ENCODE results near the gene MAST1. TPM values are rescaled to one million over a fixed set of nuclear protein-coding genes. Genes with fewer than 3 reads are reported as not detected.
"Not testable (repeated sequence)": the region's sequence is repeated elsewhere in the genome, so short reads cannot be mapped to it uniquely, and the experiment has no call there.

MAST1 gene
- total RNA-seq, 2 donors from 2014 or later = 0.29 to 0.37 TPM

DNA sequence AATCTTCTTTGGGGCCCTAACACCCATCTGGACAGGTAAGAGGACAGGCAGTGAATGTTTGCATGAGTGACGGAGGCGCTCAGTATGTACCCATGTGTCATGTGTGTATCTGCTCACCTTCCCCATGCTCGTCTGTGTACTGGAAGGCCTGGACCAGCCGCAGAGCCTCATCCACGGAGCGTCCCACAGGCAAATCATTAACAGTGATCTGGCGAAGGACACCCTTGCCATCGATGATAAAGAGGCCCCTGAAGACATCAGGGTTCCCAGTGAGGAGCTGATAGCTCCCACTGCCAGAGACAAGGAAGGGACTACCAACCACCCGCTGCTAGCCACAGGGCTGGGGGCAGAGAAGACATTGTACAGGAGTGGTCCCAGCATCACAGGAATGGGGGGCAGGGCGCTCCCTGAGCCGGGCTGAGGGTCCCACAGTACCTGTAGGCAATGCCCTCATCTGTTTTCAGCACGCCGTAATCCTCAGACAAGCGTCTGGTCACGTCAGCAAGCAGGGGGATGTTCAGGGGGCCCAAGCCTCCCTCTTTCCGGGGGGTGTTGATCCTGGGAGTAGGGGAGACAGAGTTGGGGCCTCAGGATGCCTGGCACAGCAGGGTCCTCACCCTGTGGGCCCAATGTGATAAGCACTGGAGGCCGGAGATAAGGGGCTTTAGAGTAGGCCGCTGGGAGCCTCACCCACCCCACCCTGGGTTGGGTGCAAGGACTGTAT, 38.4 kb upstream of the MAST1 start:
- DNase-seq (no peak), ATAC-seq (no peak)
- intact Hi-C loops (cut with DNase I) = loop anchor here (5.0 kb wide), 1 partner anchor 33 kb away; no protein-coding TSS in a partner anchor

DNA sequence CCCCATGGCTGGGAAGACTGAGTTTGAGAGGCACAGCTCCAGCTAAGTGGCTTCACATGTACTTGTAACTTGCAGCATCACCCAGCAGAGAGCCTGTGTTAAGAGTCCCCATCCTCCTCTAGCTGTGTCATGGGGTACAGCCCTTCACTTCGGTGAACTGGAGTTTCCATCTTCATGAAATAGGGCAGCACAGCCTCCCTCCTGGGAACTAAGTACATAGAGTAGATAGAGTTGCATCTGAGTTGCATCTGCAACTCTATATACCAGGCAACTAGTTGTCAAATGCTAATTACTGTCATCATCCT, 37.9 kb upstream of the MAST1 start:
- intact Hi-C loops (cut with DNase I) = loop anchor here (5.0 kb wide), 1 partner anchor 33 kb away; no protein-coding TSS in a partner anchor
- DNase-seq (no peak), ATAC-seq (no peak)

DNA sequence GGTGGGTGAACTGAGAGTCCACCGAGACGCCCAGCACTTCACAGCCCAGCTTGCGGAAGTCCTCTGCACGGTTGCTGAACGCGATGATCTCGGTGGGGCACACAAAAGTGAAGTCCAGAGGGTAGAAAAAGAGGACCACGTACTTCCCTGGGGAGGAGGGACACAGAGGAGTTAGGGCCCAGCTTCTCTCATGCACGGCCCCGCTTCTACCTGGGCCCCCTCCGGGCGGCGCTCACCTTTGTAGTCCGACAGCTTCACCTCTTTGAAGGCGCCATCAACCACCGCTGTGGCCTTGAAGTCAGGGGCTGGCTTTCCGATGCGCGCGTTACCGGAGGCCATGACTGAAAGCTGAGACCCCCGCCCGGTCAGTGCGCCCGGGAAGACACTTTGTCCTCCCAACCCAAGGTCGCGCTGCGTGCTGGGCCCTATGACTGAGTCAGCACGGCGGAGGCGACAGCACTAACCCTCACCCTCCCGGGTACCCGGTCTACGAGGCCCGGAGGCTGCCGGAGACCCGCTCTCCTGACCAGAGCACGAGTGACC, 37.3 kb upstream of the MAST1 start:
- DNase-seq = peak; percentile 46
- intact Hi-C loops (cut with DNase I) = loop anchor here (5.0 kb wide), 1 partner anchor 34 kb away; no protein-coding TSS in a partner anchor
- peak; percentile 25 to 43 for ATAC-seq

DNA sequence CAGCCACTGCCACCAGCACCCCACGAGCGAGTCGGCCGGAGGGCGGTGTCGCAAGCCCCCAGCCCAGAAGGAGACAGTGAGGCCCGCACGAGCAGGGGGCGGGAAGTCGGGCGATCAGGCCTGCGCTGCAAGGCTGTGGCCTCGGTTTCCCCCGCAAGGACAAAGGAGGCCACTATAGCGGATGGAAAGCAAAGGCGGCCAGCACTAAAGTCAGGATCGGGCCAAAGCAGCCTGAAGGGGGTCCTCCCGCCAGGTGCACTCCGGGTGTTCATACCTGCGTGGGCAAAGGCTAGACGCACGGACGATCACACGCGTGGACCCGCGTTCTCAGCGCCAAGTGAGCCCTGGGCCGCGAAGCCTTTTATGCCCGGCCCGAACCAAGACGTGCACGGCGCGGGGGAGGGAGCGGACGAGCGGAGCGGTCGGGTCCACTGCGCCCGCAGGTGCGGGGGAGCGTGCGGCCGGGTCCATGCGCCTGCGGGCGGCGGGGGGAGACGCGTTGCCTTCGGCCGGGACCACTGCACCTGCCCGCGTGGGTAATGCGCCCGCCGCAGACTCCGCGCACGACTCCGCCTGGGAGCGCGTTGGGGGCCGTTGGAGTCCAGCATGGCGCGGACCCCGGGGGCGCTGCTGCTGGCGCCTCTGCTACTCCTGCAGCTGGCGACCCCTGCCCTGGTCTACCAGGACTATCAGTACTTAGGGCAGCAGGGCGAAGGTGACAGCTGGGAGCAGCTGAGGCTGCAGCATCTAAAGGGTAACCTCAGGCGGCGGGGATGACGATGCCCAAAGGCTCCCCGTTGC, 36.6 kb upstream of the MAST1 start, which contains the start of the genes PRDX2 and THSD8:
Gene PRDX2 (minus strand): TSS at position 335 of the 801 bp plus-strand sequence. CDS start 539 bp downstream, outside the sequence.
Gene THSD8 (plus strand): TSS at position 604 of the 801 bp plus-strand sequence. CDS start 3 bp downstream, at position 607.
- ATAC-seq (peak; percentile 90), DNase-seq (peak; percentile 88)
- intact Hi-C loops (cut with DNase I) = loop anchor here (5.0 kb wide), 1 partner anchor 34 kb away; no protein-coding TSS in a partner anchor

DNA sequence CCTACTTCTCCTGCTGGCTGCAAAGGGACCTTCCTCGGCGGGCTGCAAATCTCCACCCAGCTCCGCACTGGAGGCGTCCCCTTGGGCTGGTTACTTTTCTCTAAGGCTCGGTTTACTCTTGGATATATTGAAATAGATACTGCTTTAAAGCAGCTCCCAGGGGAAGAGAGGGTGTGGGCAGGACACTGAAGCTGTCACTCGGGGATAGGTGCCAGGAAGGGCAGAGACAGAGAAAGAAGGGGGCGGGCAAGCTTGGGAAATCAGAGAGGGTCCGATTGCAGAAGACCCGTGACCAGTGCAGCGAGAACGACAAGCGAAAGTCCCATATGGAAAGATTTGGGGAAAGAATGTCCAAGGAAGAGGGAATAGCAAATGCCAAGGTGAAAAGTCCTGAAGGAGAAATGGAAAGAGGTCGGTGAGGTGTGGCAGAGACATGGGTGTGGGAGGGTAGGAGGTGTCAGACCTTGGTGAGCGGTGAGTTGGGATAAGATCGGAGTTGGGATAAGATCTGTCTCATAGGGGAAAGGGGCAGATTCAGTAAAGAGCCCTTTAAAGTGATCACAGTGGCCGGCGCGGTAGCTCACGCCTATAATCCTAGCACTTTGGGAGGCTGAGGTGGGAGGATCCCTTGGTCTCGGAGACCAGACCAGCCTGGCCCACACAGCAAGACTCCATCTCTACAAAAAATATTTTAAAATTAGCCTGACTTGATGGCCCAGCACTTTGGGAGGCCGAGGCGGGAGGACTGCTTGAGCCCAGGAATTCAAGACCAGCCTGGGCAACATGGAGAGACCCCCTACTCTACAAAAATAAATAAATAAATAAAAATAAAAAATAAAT, 35.8 kb upstream of the MAST1 start:
- ATAC-seq (peak; percentile 0 to 13), DNase-seq (peak; percentile 33)
- intact Hi-C loops (cut with DNase I) = loop anchor here (5.0 kb wide), 1 partner anchor 35 kb away; no protein-coding TSS in a partner anchor

DNA sequence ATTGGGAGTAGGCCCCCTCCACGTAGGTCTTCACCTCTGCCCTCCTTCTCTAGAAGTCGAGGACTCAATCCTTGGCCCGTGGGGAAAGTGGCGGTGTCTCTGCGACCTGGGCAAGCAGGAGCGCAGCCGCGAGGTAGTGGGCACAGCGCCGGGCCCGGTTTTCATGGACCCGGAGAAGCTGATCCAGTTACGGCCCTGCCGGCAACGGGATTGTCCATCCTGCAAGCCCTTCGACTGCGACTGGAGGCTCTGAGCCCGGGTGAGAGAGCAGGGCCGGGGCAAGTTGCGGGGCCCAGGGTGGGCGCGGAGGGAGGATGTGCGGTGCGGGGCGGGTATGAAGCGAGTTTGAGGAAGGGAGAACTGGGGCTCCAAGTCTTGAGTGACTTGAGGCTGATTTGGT, 34.3 kb upstream of the MAST1 start:
- DNase-seq (peak; percentile 23), ATAC-seq (no peak)
- intact Hi-C loops (cut with DNase I) = loop anchor here (5.0 kb wide), 1 partner anchor 37 kb away; no protein-coding TSS in a partner anchor

DNA sequence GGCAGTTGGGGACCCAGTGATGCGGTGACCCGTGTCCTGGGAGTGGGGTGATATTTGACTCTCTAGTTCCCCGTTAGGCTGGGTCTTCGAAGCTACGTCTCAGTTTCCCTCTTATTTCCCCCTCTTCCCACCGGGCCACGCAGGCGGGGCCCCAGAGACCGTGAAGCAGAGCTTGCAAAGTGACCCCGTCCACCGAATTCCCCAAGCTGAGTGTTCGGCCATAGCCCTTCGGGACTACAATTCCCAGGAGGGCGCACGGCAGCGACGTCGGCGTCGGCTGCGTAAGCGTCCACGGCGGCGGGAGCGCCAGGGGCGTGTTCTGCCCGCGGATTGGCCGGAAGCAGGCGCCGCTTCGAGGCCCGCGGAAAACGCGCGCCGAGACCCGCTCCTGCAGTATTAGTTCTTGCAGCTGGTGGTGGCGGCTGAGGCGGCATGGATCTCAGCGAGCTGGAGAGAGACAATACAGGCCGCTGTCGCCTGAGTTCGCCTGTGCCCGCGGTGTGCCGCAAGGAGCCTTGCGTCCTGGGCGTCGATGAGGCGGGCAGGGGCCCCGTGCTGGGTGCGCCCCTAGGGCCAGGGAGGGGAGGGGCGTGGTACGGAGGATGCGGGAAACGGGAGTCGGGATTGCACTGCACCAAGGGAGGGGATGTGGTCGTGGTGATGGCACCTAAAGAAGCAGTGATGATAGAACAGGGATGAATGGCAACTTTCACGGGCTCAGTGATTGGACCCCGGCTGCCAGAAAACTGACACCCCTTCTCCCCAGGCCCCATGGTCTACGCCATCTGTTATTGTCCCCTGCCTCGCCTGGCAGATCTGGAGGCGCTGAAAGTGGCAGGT, 31.9 kb upstream of the MAST1 start, which contains the start of gene RNASEH2A:
Gene RNASEH2A (plus strand): TSS at position 343 of the 840 bp plus-strand sequence. CDS start 90 bp downstream, at position 433.
- peak; percentile 90 for ATAC-seq
- intact Hi-C loops (cut with DNase I) = no loop called here

DNA sequence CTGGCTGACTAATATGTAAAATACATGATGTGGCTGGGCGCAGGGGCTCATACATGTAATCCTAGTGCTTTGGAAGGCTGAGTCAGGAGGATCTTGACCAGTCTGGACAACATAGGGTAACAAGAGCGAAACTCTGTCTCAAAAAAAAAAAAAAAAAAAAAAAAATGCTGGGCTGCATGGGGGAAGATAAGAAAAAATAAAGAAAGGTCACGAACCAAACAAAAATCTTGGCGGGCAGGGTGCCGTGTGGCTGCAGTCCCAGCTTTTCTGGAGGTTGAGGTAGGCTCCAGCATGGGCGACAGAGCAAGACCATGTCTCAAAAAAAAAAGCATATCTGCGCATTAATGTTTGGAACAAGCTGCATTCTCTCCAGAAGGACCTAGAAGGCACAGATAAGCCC, 23.2 kb upstream of the MAST1 start:
- intact Hi-C loops (cut with DNase I) = no loop called here
- ATAC-seq (no peak), DNase-seq (no peak)

More for the DNA sequence above, 31.9 kb upstream of the MAST1 start, which contains the start of gene RNASEH2A:
- DNase-seq = peak; percentile 94

DNA sequence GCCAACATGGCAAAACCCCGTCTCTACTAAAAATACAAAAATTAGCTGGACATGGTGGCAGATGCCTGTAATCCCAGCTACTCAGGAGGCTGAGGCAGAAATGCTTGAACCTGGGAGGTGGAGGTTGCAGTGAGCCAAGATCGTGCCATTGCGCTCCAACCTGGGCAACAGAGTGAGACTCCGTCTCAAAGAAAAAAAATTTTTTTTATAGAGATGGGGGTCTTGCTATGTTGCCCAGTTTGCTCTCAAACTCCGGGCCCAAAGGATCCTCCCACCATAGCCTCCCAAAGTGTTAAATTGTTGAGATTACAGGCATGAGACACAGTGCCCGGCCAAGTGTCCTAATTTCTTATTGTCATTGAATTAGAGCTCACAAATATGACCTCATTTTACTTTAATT, 21.1 kb upstream of the MAST1 start:
- DNase-seq; intact Hi-C loops (cut with DNase I); ATAC-seq: not testable (repeated sequence)

DNA sequence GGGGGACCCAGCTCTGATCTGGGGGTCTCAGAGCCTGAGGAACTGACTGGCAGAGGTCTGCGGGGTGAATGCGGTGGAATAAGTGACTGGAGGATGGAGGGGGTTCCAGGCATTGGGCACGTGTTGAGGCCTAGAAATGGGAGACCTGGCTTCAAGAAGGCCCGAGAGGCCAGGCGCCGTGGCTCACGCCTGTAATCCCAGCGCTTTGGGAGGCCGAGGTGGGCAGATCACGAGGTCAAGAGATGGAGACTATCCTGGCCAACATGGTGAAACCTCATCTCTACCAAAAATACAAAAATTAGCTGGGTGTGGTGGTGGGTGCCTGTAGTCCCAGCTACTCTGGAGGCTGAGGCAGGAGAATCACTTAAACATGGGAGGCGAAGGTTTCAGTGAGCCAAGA, 20.5 kb upstream of the MAST1 start:
- intact Hi-C loops (cut with DNase I); DNase-seq; ATAC-seq: not testable (repeated sequence)

DNA sequence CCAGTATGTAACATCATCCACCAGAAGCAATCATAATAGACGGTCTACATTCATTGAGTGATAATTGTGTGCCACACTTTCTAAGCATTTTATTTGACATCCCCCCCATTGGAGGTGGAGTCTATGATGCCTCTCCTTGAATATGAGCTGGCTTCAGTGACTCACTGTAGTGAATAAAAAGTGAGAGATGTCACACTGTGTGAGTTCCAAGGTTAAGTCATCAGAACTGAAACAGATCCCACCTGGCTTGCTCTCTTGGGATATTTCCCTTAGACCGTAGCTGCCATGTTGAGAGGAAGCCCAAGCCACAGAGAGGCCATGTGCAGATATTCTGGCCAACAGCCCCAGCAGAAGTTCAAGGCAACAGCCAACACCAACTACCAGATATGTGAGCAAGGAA, 16.6 kb upstream of the MAST1 start:
- DNase-seq (no peak), ATAC-seq (no peak)
- intact Hi-C loops (cut with DNase I) = no loop called here

DNA sequence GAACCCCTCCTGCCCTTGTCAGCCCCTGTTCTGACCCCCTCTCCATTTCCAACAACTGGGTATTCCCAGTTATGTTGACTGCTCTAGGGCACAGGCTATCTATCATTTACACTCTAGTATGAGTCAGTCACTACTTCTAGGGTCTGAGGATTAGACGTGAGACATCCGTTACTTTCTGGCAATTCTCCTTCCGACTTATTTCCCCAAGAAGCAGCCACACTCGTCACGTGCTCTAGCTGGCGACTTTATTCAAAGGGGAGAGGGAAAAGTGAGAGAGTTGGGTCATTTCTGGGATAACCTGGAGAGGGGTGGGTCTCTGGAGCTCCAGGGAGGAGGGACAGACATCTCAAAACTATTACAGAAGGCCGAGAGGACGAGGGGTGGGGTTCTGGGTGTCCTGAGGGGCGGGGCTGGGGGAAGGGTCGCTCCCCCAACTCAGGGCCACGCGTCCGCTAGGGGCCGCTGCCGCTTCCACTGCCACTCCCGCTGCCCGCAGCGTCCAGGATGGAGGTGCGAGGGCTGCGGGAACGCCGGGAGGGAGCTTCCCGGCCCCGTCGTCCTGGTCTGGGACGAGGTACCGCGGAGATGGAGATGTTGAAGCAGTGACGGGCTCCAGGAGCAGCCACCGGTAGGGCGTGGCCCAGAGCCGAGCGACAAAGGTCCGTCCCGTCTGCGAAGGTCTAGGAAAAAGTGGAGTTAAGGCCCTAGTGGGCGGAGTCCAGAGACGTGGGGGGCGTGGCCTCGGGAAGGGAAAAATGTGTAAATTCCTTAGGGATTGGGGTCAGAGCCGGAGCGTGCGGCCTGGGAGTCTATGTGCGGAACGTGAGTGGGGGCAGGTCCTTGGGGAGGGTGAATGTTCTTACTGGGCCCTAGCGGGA, 12.8 kb upstream of the MAST1 start:
- peak; percentile 31 for DNase-seq
- ATAC-seq = peak in 1 of 2 donors; percentile 17
- intact Hi-C loops (cut with DNase I) = no loop called here

DNA sequence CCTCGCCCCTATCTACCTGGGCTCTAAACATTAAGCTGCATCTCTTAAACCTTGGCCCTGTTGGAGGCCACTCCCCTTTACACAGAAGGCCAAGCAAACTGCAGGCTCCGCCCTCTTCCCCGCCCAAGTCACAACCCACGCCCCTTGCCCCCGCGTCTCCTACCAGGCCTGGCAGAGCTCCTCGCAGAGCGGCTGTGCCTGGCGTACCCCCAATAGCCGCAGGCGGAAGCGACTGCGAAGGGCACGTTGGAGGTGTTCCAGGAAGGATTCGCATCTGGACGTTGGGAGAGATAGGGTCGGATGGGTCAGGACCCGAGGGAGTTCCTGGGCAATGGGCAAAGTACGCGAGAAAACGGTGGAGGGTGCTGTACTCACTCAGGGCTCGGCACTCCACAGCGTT, 9.8 kb upstream of the MAST1 start:
- peak; percentile 33 for DNase-seq
- intact Hi-C loops (cut with DNase I) = no loop called here
- ATAC-seq = peak in 1 of 2 donors; percentile 38

DNA sequence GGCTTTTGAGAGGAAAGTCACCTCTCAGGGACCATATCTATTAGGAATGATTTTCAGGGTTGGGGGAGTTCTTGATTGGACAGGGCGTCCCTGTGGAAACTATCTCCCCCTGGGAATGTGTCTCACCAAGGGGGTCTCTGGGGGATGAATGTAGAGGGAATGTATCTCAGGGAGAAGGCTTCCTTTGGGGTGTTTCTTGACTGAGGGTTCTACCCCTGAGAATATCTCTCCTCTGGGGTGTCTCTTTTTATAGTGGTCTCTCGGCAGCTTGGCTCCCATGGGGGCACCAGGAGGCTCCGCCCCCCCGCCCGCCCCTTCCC, 4.9 kb upstream of the MAST1 start:
- intact Hi-C loops (cut with DNase I) = no loop called here
- DNase-seq (no peak), ATAC-seq (no peak)

DNA sequence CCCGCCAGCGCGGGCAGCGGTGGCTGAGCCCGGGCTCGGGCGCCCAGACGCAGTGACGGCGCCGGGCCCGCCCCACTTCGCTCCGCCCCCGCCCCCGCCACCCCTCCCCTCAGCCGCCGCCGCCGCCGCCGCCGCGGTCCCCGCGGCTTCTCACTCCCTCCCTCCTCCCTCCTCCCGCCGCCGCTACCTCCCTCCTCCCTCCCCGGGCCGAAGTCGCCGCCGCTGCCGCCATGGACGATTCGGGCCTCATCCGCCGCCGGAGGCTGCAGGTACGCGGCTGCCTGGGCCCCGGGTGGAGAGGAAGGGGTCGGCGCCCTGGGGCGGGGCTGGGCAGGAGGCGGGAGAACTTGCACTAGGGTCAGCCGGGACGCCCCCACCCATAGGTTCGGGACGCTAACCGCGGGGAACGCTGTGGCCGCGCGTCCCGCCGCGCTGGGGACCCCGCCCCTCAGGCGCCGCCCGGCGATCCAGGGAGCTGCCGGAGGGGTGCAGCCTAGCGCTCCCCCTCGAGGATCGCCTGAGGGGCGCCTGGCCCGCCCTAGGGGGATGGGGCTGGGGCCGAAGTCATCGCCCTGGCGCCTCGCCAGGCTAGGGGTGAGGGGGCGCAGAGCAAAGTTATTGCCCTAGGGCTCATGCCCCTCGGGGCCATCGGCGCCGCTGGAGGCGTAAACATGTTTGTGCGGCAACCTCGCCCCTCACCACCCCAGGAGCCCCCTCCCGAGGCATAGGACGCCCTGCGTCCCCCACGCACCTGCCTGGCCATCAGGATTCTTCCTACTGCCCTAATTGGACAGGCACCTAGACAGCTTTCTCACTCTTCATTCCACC, 4.4 kb upstream of the MAST1 start:
- DNase-seq (peak; percentile 28), ATAC-seq (peak in 1 of 2 donors; percentile 39)
- intact Hi-C loops (cut with DNase I) = no loop called here

DNA sequence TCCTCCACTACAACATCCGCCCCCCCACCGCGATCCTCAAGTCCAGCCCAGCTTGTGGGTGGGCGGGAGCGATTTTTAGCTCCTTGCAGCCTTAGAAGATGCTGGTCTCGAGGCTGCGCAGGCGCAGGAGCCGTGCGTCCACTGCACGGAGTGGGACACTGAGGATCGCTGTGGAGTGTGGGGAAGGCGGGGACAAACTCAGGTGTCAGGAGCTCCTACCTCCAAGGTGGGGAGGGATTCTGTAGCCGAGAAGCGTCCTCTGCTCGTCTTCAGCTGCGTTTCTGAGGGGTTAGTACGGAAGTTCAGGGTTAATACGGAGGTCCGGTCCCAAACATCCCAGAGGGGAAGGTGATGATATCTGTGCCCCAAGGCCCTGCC, 3.8 kb upstream of the MAST1 start, which contains the start of gene RTBDN:
Gene RTBDN (minus strand): TSS at position 14 of the 378 bp plus-strand sequence. CDS start 4,600 bp downstream, outside the sequence.
- ATAC-seq (no peak), DNase-seq (no peak)
- intact Hi-C loops (cut with DNase I) = no loop called here
